ENCODE measurements around the gene NCF1. TPM values are rescaled to one million over a fixed set of nuclear protein-coding genes. Genes with fewer than 3 reads are reported as not detected.
"Not testable (repeated sequence)": the region's sequence is repeated elsewhere in the genome, so short reads cannot be mapped to it uniquely, and the experiment has no call there.

NCF1 gene
- total and polyA plus RNA-seq, 2 experiments from 2014 or later: 0.42 TPM; not detected in 1

DNA sequence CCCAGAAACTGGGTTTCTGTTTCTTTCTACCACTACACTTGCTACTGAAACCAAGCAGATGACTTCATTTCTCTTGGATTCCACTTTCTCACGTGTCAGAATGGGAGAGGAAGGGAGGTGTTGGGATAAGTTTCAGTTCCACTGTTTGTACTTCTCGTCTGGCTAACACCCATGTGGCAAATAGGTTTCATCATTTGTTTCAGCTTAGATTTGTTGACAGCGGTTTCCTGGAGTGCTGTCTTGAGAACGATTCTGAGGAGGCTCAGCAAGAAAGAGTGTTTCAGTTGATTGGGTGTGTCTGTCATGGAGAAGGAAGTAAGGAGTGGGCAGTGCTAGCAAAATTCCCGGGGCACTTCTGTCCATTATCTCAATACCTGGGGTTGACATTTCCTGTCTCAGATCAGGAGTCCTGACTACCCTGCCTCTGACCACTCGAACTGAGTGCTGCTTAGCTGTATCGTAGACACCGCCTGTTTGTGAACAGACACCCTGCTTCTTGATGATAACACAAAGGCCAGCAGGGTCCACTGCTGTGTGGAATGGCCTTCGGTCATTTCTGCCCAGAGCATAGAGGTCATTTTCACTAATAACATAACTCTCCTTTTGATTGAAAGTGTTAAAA lies 29.8 kb upstream of the NCF1 start:
- H3K4me2 ChIP-seq; H3K9me2 ChIP-seq (replicated peaks; ENCODE audit: insufficient read depth); DNase-seq (ENCODE audit: low spot score); H3K9me3 ChIP-seq (ENCODE audit: low read depth); H2AFZ ChIP-seq; H3K27me3 ChIP-seq; H3K36me3 ChIP-seq (replicated peaks; ENCODE audit: insufficient read depth, low read depth); H4K20me1 ChIP-seq (ENCODE audit: insufficient read depth, poor library complexity, severe bottlenecking); H3K4me3 ChIP-seq; H3K27ac ChIP-seq; H3K4me1 ChIP-seq (ENCODE audit: insufficient read depth); H3K79me2 ChIP-seq: not testable (repeated sequence)
- no CpG with 5 or more reads among the region's 9 CpGs for WGBS (ENCODE audit: low lambda C conversion rate, missing lambda C conversion rate)

DNA sequence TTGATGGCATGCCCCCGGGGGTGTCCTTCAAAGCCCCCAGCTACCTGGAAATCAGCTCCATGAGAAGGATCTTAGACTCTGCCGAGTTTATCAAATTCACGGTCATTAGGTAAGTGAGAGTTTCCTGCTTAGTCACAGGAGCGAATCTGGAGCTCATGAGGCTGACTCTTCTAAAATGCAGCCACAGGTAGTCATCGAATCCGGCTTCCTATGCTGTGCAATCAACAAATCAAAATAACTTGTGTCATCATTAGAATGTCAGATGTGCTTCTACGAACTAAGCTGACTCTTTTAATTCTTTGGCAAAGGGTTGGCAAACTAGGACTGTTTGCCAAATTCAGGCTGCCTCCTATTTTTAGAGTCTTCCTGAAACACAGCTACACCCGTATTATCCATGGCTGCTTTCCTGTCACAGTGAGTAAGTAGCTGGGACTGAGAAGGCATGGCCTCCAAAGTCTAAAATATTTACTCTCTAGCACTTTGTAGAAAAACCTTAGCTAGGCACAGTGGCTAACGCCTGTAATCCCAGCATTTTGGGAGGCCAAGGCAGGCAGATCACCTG lies 19.8 kb upstream of the NCF1 start:
- DNase-seq (ENCODE audit: low spot score); H2AFZ ChIP-seq: not testable (repeated sequence)
- no CpG with 5 or more reads among the region's 9 CpGs for whole genome bisulfite sequencing (ENCODE audit: low lambda C conversion rate, missing lambda C conversion rate)

DNA sequence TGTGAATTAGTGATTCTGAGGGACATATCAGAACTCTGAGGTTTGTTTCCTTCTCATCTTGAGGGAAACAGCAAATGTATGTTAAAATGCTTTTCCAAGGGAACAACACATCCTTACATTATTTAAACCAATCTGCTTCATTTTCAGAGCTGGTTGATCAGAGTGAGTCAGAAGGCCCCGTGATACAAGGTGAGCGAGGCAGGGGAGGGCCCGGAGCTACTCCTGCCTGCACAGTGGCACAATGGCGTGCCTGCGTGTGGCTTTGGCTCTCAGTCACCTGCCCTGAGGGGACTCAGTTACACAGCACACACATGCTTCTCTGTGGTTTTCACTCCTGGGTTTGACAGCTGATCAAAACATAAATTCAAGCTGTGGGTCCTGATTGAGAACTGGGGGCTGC lies 17.1 kb upstream of the NCF1 start:
- not testable (repeated sequence) for DNase-seq (ENCODE audit: low spot score); H3K27me3 ChIP-seq; H3K36me3 ChIP-seq (replicated peaks; ENCODE audit: insufficient read depth, low read depth); H2AFZ ChIP-seq; H3K4me1 ChIP-seq (ENCODE audit: insufficient read depth); H3K4me2 ChIP-seq; H4K20me1 ChIP-seq (ENCODE audit: insufficient read depth, poor library complexity, severe bottlenecking); H3K79me2 ChIP-seq; H3K4me3 ChIP-seq; H3K27ac ChIP-seq; H3K9me2 ChIP-seq (replicated peaks; ENCODE audit: insufficient read depth); H3K9me3 ChIP-seq (ENCODE audit: low read depth)
- no CpG with 5 or more reads among the region's 5 CpGs for WGBS (ENCODE audit: low lambda C conversion rate, missing lambda C conversion rate)

More for the DNA sequence above, 19.8 kb upstream of the NCF1 start:
- not testable (repeated sequence) for H3K79me2 ChIP-seq; H3K9me3 ChIP-seq (ENCODE audit: low read depth); H3K4me3 ChIP-seq; H3K27ac ChIP-seq; H3K4me2 ChIP-seq; H3K4me1 ChIP-seq (ENCODE audit: insufficient read depth); H3K36me3 ChIP-seq (replicated peaks; ENCODE audit: insufficient read depth, low read depth); H3K9me2 ChIP-seq (replicated peaks; ENCODE audit: insufficient read depth); H3K27me3 ChIP-seq; H4K20me1 ChIP-seq (ENCODE audit: insufficient read depth, poor library complexity, severe bottlenecking)

DNA sequence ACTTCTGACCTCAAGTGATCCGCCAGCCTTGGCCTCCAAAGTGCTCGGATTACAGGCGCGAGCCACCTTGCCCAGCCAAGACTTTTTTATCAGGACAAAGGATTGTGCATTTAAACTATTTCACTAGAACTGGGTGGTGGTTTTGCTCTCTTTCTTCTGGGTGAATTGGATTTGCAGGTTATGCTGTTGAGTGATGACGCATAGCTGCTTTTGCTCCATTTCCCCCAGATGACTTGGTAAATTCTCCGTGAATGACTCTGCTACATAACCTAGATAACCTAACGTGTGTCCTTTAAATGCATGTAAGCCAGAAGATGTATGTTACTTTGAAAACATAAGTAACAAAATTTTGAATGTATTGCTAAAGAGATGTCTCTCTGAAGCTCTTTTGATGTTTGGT lies 15.5 kb upstream of the NCF1 start:
- not testable (repeated sequence) for H4K20me1 ChIP-seq (ENCODE audit: insufficient read depth, poor library complexity, severe bottlenecking); H3K4me3 ChIP-seq; H3K9me3 ChIP-seq (ENCODE audit: low read depth); H3K27me3 ChIP-seq; H2AFZ ChIP-seq; H3K4me2 ChIP-seq; DNase-seq (ENCODE audit: low spot score); H3K27ac ChIP-seq; H3K79me2 ChIP-seq; H3K36me3 ChIP-seq (replicated peaks; ENCODE audit: insufficient read depth, low read depth); H3K9me2 ChIP-seq (replicated peaks; ENCODE audit: insufficient read depth); H3K4me1 ChIP-seq (ENCODE audit: insufficient read depth)
- WGBS (ENCODE audit: low lambda C conversion rate, missing lambda C conversion rate): no CpG with 5 or more reads among the region's 7 CpGs

DNA sequence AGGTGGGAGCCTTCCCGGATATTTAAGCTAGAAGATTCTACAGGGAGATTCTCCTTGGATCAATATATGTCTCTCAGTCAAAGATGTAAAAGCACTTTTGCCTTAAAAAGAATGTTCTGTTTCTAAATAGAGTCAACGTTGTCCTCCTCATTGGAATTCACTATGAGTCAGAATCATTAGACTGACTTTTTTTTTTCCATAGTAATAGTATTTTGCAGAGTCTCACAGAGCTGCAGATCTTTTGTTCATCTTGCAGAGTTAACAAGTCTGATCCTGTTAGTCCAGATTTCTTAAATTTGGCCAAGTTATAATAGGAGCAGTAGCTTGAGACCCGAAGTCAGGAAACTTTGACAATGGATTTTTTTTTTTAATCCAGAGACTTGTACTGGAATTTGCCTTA lies 14.8 kb upstream of the NCF1 start:
- H3K4me3 ChIP-seq; DNase-seq (ENCODE audit: low spot score): not testable (repeated sequence)
- 86% methylated on average over 1 of the region's 3 CpGs for whole genome bisulfite sequencing (ENCODE audit: low lambda C conversion rate, missing lambda C conversion rate)

DNA sequence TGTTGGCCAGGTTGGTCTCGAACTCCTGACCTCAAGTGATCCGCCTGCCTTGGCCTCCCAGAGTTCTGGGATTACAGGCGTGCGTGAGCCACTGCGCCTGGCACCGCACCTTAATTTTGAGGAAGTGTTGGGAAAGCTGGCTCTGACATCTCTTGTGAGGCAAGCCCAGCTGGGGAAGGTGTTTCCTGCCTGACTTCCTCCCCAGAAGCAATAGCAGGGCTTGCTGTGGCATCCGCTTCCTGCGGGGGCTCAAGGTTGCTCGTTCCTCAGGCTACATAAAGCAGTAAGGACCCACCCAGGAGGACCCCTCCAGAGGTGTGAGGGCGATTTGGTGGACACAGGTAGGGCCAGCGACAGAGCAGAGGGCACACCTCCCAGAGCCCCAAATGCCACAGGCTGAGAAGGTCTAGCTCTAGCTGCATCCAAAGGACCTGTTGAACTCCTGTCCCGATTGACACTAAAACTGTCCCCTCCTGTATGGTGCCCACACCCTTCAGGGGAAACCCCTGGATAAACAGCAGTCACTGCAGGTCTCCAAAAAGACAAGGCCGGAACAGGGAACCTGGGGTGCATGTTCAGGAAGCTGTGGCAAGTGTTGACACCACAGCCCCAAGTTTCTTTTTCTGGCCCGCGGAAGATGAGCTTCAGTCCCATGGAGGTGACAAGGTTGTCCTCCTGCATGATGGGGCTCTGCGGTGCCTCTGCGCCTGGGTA lies 8.4 kb upstream of the NCF1 start:
- not testable (repeated sequence) for H3K4me2 ChIP-seq; H3K9me2 ChIP-seq (replicated peaks; ENCODE audit: insufficient read depth); DNase-seq (ENCODE audit: low spot score); H3K27ac ChIP-seq; H4K20me1 ChIP-seq (ENCODE audit: insufficient read depth, poor library complexity, severe bottlenecking); H2AFZ ChIP-seq; H3K9me3 ChIP-seq (ENCODE audit: low read depth); H3K79me2 ChIP-seq; H3K36me3 ChIP-seq (replicated peaks; ENCODE audit: insufficient read depth, low read depth); H3K27me3 ChIP-seq; H3K4me1 ChIP-seq (ENCODE audit: insufficient read depth); H3K4me3 ChIP-seq
- no CpG with 5 or more reads among the region's 17 CpGs for WGBS (ENCODE audit: low lambda C conversion rate, missing lambda C conversion rate)

More for the DNA sequence above, 14.8 kb upstream of the NCF1 start:
- H3K27ac ChIP-seq; H3K4me2 ChIP-seq; H3K4me1 ChIP-seq (ENCODE audit: insufficient read depth); H4K20me1 ChIP-seq (ENCODE audit: insufficient read depth, poor library complexity, severe bottlenecking); H2AFZ ChIP-seq; H3K9me3 ChIP-seq (ENCODE audit: low read depth); H3K79me2 ChIP-seq; H3K27me3 ChIP-seq; H3K9me2 ChIP-seq (replicated peaks; ENCODE audit: insufficient read depth); H3K36me3 ChIP-seq (replicated peaks; ENCODE audit: insufficient read depth, low read depth): not testable (repeated sequence)

DNA sequence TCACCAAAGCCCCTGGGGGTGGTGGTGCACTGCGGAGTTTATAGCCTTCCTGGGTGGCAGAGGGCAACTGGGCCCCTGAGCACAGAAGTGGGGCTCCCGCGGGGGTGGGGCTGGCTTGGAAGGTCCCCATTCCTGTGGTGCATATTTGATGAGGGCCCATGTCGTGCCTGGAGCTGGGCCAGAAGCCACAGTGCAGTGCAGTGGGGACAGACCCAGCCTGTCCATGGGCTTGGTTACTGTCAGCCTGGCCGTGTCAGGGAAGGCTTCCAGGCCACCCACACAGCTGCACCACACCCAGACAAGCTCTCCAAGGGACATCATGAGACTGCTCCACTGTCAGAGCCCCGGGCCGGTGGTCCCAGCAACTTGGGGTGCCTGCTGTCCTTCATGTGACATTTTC lies 7.3 kb upstream of the NCF1 start:
- H3K79me2 ChIP-seq; H2AFZ ChIP-seq; H3K4me1 ChIP-seq (ENCODE audit: insufficient read depth); DNase-seq (ENCODE audit: low spot score); H3K4me2 ChIP-seq; H3K9me2 ChIP-seq (replicated peaks; ENCODE audit: insufficient read depth); H3K9me3 ChIP-seq (ENCODE audit: low read depth); H3K27ac ChIP-seq; H3K27me3 ChIP-seq; H3K4me3 ChIP-seq; H4K20me1 ChIP-seq (ENCODE audit: insufficient read depth, poor library complexity, severe bottlenecking); H3K36me3 ChIP-seq (replicated peaks; ENCODE audit: insufficient read depth, low read depth): not testable (repeated sequence)
- WGBS (ENCODE audit: low lambda C conversion rate, missing lambda C conversion rate): no CpG with 5 or more reads among the region's 7 CpGs

DNA sequence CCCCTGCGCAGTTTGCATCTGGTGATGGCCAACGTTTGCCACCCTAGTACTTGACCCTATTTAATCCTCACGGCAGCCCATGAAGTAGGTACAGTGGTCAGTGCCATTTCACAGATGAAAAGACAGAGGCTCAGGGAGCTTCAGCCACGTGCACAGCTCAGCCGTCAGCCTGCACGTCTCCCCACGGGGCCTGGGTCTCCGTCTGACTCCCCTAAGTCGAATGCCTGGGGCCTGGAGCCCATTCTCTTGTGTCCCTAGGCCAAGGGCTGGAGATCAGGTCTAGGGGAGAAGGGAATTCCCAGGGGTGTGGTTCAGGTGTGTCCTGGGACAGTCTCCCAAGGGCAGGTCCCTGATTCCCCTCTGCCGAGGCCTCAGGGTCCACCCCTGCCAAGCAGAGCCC lies 6.8 kb upstream of the NCF1 start:
- not testable (repeated sequence) for H2AFZ ChIP-seq; H3K9me3 ChIP-seq (ENCODE audit: low read depth); H4K20me1 ChIP-seq (ENCODE audit: insufficient read depth, poor library complexity, severe bottlenecking); H3K79me2 ChIP-seq; H3K9me2 ChIP-seq (replicated peaks; ENCODE audit: insufficient read depth); H3K4me2 ChIP-seq; H3K27ac ChIP-seq; H3K4me1 ChIP-seq (ENCODE audit: insufficient read depth); H3K27me3 ChIP-seq; H3K4me3 ChIP-seq; H3K36me3 ChIP-seq (replicated peaks; ENCODE audit: insufficient read depth, low read depth)
- 87% methylated on average over 10 of the region's 10 CpGs for WGBS (ENCODE audit: low lambda C conversion rate, missing lambda C conversion rate)
- DNase-seq (ENCODE audit: low spot score): peak; percentile 1

DNA sequence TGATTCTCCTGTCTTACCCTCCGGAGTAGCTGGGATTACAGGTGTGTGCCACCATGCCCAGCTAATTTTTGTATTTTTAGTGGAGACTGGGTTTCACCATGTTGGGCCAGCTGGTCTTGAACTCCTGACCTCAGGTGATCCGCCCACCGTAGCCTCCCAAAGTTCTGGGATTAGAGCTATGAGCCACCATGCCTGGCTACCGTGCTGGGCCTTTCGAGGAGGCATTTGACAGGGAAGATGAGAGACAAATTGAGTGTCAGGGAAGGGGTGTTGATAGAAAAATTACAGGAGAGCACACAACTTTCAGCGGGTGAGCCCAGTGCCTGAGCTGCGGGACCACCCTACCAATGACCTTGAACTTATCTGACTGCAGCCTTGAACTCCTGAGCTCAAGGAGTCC lies 3.7 kb upstream of the NCF1 start:
- H3K9me2 ChIP-seq (replicated peaks; ENCODE audit: insufficient read depth); H3K79me2 ChIP-seq; H4K20me1 ChIP-seq (ENCODE audit: insufficient read depth, poor library complexity, severe bottlenecking); H3K4me2 ChIP-seq; H3K9me3 ChIP-seq (ENCODE audit: low read depth); H3K4me3 ChIP-seq; DNase-seq (ENCODE audit: low spot score); H3K27ac ChIP-seq; H2AFZ ChIP-seq; H3K27me3 ChIP-seq; H3K36me3 ChIP-seq (replicated peaks; ENCODE audit: insufficient read depth, low read depth); H3K4me1 ChIP-seq (ENCODE audit: insufficient read depth): not testable (repeated sequence)
- 87% methylated on average over 5 of the region's 7 CpGs for WGBS (ENCODE audit: low lambda C conversion rate, missing lambda C conversion rate)
